HUES6 (cell line): Measurements from ENCODE around the gene ID3.
"Not testable (repeated sequence)": the region's sequence is repeated elsewhere in the genome, so short reads cannot be mapped to it uniquely, and the experiment has no call there.

Experiments used
- H3K27ac ChIP-seq: 2 replicates; pipeline ENCODE4 v1.7.0; 2013; ENCODE audit warnings: low read depth, mild to moderate bottlenecking, low read length, inconsistent platforms
- H3K27me3 ChIP-seq: 2 replicates; pipeline ENCODE4 v1.6.1; 2013; ENCODE audit warnings: low read length; ENCODE audit not compliant: control insufficient read depth, insufficient read depth
- H3K36me3 ChIP-seq: 2 replicates; pipeline ENCODE4 v1.6.1; 2013; ENCODE audit warnings: low read length; ENCODE audit not compliant: control insufficient read depth, insufficient read depth
- H3K4me1 ChIP-seq: 2 replicates; pipeline ENCODE4 v1.6.1; 2013; ENCODE audit warnings: low read length; ENCODE audit not compliant: control insufficient read depth, insufficient read depth
- H3K4me3 ChIP-seq: 2 replicates; pipeline ENCODE4 v1.5.1; 2013; ENCODE audit warnings: low read depth, low read length
- H3K9ac ChIP-seq: one replicate; pipeline ENCODE4 v1.6.1; 2013; ENCODE audit warnings: mild to moderate bottlenecking, low read length
- H3K9me3 ChIP-seq: 2 replicates; pipeline ENCODE4 v1.6.1; 2013; ENCODE audit warnings: low read depth, low read length; ENCODE audit not compliant: control insufficient read depth, insufficient read depth

ID3 gene

GRCh38 chr1:23585321-23586022, 26.2 kb upstream of the ID3 start:
- Histone ChIP-seq H3K4me3 (no peak overlapping the region), H3K4me1 (peaks cover 21% of the 10 kb centered on the region), H3K36me3 (no peaks in the 10 kb centered on the region), H3K27me3 (no peaks in the 10 kb centered on the region), H3K9me3 (no peaks in the 10 kb centered on the region), H3K9ac (no peak overlapping the region), H3K27ac (no peak overlapping the region)

GRCh38 chr1:23583727-23584126, 24.4 kb upstream of the ID3 start:
- H3K36me3 ChIP-seq, H3K27ac ChIP-seq, H3K9ac ChIP-seq, H3K9me3 ChIP-seq, H3K27me3 ChIP-seq, H3K4me3 ChIP-seq: not testable (repeated sequence)
- H3K4me1 ChIP-seq: peaks cover 14% of the 10 kb centered on the region

GRCh38 chr1:23582820-23583219, 23.5 kb upstream of the ID3 start:
- H3K9me3 ChIP-seq: no peaks in the 10 kb centered on the region
- H3K4me3 ChIP-seq: no peak overlapping the region
- no peak overlapping the region for H3K9ac ChIP-seq
- no peaks in the 10 kb centered on the region for H3K36me3 ChIP-seq
- H3K27ac ChIP-seq: no peak overlapping the region
- peaks cover 7% of the 10 kb centered on the region; the same call in 1 of the 2 replicates for H3K4me1 ChIP-seq
- H3K27me3 ChIP-seq: no peaks in the 10 kb centered on the region

GRCh38 chr1:23581219-23581618, 21.9 kb upstream of the ID3 start:
- no peak overlapping the region for H3K9ac ChIP-seq
- peaks cover 16% of the 10 kb centered on the region; the same call in 1 of the 2 replicates for H3K4me1 ChIP-seq
- H3K27me3 ChIP-seq: no peaks in the 10 kb centered on the region
- no peak overlapping the region for H3K4me3 ChIP-seq
- no peaks in the 10 kb centered on the region for H3K36me3 ChIP-seq
- no peak overlapping the region for H3K27ac ChIP-seq
- H3K9me3 ChIP-seq: no peaks in the 10 kb centered on the region

- Histone ChIP-seq H3K9me3 (peaks cover 3% of the 10 kb centered on the region; the same call in 1 of the 2 replicates), H3K9ac (no peak overlapping the region), H3K36me3 (no peaks in the 10 kb centered on the region)
Measured at GRCh38 chr1:23578997-23579363, 19.7 kb upstream of the ID3 start.

GRCh38 chr1:23578311-23578996, 19.2 kb upstream of the ID3 start:
- peaks cover 3% of the 10 kb centered on the region; the same call in 1 of the 2 replicates for H3K9me3 ChIP-seq
- H3K27ac ChIP-seq: no peak overlapping the region
- H3K9ac ChIP-seq: no peak overlapping the region
- H3K36me3 ChIP-seq: no peaks in the 10 kb centered on the region
- no peaks in the 10 kb centered on the region for H3K27me3 ChIP-seq
- H3K4me3 ChIP-seq: no peak overlapping the region
- H3K4me1 ChIP-seq: peaks cover 16% of the 10 kb centered on the region; the same call in 1 of the 2 replicates

More at GRCh38 chr1:23578997-23579363, 19.7 kb upstream of the ID3 start:
- H3K27me3 ChIP-seq: no peaks in the 10 kb centered on the region
- H3K4me1 ChIP-seq: peaks cover 16% of the 10 kb centered on the region; the same call in 1 of the 2 replicates
- H3K4me3 ChIP-seq: no peak overlapping the region
- no peak overlapping the region for H3K27ac ChIP-seq

GRCh38 chr1:23577056-23578004, 18.0 kb upstream of the ID3 start:
- no peak overlapping the region for H3K9ac ChIP-seq
- H3K4me3 ChIP-seq: no peak overlapping the region
- no peaks in the 10 kb centered on the region for H3K27me3 ChIP-seq
- no peaks in the 10 kb centered on the region for H3K36me3 ChIP-seq
- peaks cover 3% of the 10 kb centered on the region; the same call in 1 of the 2 replicates for H3K9me3 ChIP-seq
- H3K27ac ChIP-seq: no peak overlapping the region
- peaks cover 16% of the 10 kb centered on the region; the same call in 1 of the 2 replicates for H3K4me1 ChIP-seq

GRCh38 chr1:23576338-23577055, 17.2 kb upstream of the ID3 start:
- Histone ChIP-seq H3K36me3 (no peaks in the 10 kb centered on the region), H3K4me3 (no peak overlapping the region), H3K27ac (no peak overlapping the region), H3K9me3 (peaks cover 3% of the 10 kb centered on the region; the same call in 1 of the 2 replicates), H3K9ac (no peak overlapping the region), H3K4me1 (peaks cover 16% of the 10 kb centered on the region; the same call in 1 of the 2 replicates), H3K27me3 (no peaks in the 10 kb centered on the region)

GRCh38 chr1:23575226-23575810, 16.0 kb upstream of the ID3 start:
- peaks cover 10% of the 10 kb centered on the region; the same call in 1 of the 2 replicates for H3K4me1 ChIP-seq
- no peaks in the 10 kb centered on the region for H3K27me3 ChIP-seq
- no peaks in the 10 kb centered on the region for H3K36me3 ChIP-seq
- no peak overlapping the region for H3K9ac ChIP-seq
- H3K27ac ChIP-seq: no peak overlapping the region
- H3K9me3 ChIP-seq: peaks cover 3% of the 10 kb centered on the region; the same call in 1 of the 2 replicates
- H3K4me3 ChIP-seq: no peak overlapping the region

GRCh38 chr1:23574265-23574754, 15.0 kb upstream of the ID3 start:
- no peak overlapping the region for H3K27ac ChIP-seq
- no peaks in the 10 kb centered on the region for H3K36me3 ChIP-seq
- H3K27me3 ChIP-seq: no peaks in the 10 kb centered on the region
- no peak overlapping the region for H3K4me3 ChIP-seq
- H3K4me1 ChIP-seq: peaks cover 13% of the 10 kb centered on the region
- peaks cover 3% of the 10 kb centered on the region; the same call in 1 of the 2 replicates for H3K9me3 ChIP-seq
- no peak overlapping the region for H3K9ac ChIP-seq
